HG02610 (cell line): ENCODE data around the gene LMTK3.

Source experiments
- ATAC-seq: cut with Tn5 transposase; IDR thresholded peaks from one replicate; pipeline ENCODE4 v1.9.1; 2021; ENCODE audit warnings: mild to moderate bottlenecking, moderate library complexity; ENCODE audit not compliant: unreplicated experiment

The LMTK3 gene

DNA sequence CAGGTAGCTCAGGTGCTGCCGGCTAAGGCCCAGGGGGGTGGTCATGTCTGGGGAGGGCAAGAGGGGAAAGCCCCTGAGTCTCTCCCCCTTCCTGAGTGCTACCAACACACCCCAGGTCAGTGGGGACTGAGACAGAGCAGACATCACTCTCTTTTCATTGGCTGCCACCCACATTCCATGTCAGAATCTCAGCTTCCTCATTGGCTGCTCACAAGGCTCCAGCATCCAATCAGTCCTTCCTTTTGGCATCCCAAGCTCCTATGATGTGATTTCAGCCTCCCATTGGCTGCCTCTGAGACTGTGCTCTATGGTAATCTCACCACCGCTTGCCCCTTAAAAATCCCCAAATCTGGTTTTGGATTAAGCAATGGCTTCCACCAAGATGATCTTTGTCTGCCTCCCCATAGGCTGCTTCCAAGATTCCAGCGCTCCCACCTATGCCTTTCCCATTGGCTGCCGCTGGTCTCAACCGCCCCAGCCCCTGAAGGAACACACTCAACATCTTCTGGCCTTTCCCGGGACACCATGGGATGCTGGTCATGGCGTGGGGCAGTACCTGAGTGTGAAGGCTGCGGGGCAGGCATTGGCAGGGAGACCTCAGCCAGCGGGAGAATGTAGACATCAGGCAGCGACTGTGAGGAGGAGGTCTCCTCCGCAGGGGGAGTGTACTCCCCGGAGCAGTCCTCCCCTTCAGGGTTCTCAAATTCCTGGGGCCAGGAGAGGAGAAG lies 2.0 kb downstream of the LMTK3 start:
- ATAC-seq: no peak

- no peak for ATAC-seq
Measured at GRCh38 chr19:48508729-48509411, 2.8 kb downstream of the LMTK3 start.

- ATAC-seq: no peak
Measured at GRCh38 chr19:48507911-48508439, 3.7 kb downstream of the LMTK3 start.

DNA sequence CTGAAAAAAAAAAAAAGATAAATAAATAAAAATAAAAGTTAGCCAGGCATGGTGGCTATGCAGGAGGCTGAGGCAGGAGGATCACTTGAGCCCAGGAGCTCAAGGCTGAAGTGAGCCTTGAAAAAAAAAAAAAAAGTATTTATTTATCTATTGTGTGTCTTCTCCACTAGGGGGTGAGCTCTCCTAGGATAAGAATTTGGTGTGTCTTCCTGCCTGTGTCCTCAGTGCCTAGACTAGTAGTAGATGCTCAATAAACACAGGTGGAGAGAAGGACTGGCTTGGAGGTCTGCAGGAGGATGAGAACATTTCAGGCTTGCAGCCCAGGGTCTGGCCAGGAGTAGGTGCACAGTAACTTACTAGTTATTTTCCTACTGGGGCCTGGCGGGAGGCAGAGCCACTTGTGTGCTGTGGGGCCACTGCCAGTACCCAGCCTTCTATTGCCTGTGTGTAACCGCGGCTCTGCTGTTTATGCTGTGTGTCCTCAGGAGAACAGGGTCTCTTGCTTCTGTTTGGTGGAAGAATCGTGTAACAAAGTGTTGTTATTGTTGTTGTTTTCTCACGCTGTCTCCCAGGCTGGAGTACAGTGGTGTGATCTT lies 5.4 kb downstream of the LMTK3 start:
- no peak for ATAC-seq

- ATAC-seq: no peak
Measured at GRCh38 chr19:48502350-48503018, 9.2 kb downstream of the LMTK3 start.

GRCh38 chr19:48501494-48502349 lies 9.9 kb downstream of the LMTK3 start:
- no peak for ATAC-seq

- no peak for ATAC-seq
Measured at GRCh38 chr19:48500830-48501493, 10.7 kb downstream of the LMTK3 start.

DNA sequence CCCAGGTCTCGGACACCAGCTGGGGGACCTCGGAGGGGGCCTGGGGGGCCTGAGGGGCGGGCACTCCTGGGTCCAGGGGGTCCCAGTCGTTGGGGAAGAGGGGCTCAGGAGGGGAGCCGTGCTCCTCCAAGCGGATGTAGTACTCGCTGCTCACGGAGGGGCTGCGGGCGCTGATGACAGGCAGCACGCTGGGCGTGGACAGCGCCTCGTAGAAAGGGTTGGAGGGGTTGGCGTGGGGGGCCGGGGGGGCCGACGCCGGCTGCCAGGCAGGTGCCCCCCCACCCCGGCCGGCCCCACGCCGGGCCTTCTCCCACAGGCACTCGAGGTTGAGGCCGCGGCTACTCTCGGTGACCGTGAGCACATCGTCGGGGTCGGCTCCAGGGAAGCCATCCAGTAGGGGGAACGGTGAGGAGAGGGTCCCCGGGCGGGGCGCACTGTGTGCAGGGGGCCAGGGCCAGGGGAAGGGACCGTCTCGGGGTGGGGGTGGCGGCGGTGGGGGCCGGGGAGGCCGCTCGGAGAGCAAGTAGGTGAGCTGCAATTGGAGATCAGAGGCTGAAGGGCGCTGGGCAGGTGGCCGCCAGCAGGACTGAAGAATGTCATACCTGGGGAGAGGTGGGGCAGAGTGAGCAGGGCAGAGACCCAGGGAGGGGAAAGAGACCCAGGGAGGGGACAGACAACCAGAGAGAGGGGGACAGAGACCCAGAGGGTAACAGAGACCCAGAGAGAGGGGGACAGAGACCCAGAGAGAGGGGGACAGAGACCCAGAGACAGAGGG lies 12.1 kb downstream of the LMTK3 start:
- ATAC-seq: no peak

DNA sequence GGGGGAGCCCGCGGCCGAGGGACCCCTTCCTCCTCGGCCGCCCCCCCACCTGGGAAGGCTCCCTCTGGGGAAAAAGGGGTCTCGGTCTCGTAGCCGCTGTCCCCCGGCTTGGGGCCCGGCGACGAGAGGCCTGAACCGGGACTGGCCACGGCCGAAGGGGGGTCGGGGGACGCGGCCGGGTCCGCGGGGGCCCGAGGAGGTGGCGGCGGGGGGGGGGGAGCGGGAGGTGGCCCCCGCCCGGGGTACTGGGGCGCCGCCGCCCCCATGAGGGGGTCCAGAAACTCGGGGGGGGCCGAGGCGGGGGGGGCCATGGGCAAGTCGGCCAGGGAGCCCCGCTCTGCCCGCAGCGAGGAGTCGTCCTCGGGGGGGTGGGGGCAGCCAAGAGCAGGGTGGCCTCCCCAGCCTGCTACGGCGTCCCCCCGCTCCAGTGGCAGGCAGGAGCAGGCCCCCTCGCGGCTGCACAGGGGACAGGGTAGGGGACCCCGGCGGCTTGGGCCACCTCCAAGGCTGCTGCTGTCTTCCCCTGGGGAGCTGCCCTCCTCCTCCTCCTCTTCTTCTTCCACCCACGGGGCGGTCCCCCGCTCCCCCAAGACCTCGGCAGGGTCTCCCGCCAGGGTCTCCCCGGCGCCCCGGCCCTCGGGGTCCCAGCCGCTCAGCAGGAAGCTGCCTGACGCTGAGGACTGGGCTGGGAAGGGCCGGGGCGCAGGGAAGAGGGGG lies 12.9 kb downstream of the LMTK3 start:
- ATAC-seq: no peak

GRCh38 chr19:48497728-48498594 lies 13.7 kb downstream of the LMTK3 start:
- no peak for ATAC-seq

DNA sequence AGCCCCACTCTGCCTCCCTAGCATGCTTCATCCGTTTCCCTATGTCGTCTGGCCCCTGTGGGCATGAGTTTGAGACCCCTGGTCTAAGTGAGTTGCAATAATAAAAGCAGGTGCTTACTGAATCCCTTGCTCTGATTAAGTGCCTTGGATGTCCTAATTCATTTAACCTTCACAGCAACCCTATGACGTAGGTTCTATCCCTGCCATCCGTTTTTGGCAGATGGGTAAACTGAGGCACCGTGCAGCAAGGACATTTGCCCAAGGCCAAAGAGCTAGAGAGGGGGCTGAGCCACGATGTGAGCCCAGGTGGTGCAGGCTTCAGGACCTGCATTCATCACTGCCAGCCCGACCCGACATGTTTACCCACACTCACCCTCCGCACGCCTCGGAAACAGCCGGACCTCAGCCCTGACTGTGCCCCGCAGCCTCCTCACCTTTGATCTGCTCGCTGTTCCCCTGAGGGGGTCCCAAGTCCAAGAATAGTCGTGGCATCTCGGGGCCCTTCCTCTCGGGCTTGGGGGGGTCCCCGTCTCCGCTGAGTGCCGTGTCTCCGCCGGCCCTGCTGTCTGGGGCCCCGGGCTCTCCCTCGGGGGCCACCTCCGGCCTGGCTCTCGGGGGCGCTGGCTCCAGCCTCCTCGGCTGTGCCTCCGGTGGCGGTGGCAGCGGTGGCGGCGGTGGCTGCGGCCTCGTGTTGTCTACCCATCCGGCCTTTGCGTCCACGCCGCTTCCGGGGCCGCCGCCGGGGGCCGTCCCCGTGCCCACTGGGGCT lies 14.5 kb downstream of the LMTK3 start:
- no peak for ATAC-seq

DNA sequence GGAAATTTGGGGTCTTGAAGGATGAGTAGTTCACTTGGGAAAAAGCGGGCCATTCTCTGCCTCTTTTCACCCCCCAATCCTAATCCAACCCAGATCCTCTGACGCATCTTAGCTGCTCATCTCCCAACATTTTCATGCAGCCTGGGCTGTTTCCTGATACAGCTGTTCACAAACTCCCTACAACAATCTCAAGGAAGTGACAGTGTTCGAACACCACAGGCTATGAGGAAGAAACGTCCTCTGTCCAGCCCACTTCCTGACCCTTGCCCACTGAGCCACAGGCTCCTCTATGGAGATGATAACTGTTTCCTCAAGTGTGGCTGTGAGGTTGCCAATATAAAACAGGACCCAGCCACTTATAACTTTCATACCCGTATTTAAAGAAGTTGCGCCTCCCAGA lies 16.2 kb downstream of the LMTK3 start:
- no peak for ATAC-seq

GRCh38 chr19:48493718-48494401 lies 17.8 kb downstream of the LMTK3 start:
- ATAC-seq: no peak

DNA sequence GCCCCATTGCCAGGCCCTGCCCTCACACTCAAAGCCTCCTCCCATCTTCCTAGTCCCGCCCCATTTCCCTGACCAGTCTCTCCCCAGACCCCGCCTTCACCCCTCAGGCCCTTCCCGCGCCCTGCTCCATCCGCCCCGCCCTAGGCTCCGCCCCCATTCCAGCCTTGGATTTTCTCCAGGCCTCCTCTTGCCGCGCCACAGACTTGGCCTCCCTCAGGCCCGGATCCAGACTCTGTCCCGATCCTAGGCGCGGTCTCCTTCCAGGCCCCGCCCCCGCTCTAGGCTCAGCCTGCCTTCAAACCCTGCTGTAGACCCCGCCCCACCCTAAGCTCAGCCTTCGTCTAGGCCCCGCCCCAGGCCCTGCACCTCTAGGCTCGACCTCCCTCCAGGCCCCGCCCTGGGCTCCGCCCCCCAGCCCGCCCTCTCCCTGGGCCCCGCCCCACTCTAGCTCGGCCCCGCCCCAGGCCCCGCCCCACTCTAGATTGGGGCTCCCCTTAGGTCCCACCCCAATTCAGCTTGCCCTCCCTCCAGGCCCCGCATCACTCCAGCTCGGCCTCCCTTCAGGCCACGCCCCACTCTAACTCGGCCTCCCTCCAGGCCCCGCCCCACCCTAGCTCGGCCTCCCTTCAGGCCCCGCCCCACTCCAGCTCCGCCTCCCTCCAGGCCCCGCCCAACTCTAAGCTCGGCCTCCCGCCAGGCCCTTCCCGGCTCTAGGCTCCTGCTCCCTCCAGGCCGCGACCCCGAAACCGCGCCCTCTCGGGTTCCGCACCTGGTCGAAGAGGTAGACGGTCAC lies 18.5 kb downstream of the LMTK3 start:
- ATAC-seq: peak; percentile 64

GRCh38 chr19:48491793-48492123 lies 19.9 kb downstream of the LMTK3 start:
- no peak for ATAC-seq
